LoVo (cell line): ENCODE measurements around the gene SUMF2.
"Not testable (repeated sequence)": the region's sequence is repeated elsewhere in the genome, so short reads cannot be mapped to it uniquely, and the experiment has no call there.

Experiments
- DNase-seq: peaks from one replicate; pipeline ENCODE4 v3.0.0-alpha.2; 2016; ENCODE audit warnings: low spot score

Gene SUMF2

GRCh38 chr7:56107954-56108258 is 43.8 kb downstream of the SUMF2 start:
- DNase-seq, result no peak

GRCh38 chr7:56110611-56111010 is 46.5 kb downstream of the SUMF2 start:
- no peak for DNase-seq

- not testable (repeated sequence) for DNase-seq
These were observed 48.2 kb downstream of the SUMF2 start for GRCh38 chr7:56112244-56112643.

- DNase-seq, result no peak
These were observed 51.9 kb downstream of the SUMF2 start, which contains the start of gene NUPR2 for GRCh38 chr7:56115852-56116538. Gene NUPR2, minus strand, starts transcription at chr7:56116417. Its CDS starts 103 bp downstream, at chr7:56116314.

- DNase-seq, result no peak
These were observed 57.4 kb downstream of the SUMF2 start for GRCh38 chr7:56121440-56121839.

- DNase-seq, result no peak
These were observed 60.9 kb downstream of the SUMF2 start for GRCh38 chr7:56124981-56125380.

- DNase-seq, result no peak
These were observed 61.7 kb downstream of the SUMF2 start for GRCh38 chr7:56125831-56126230.

GRCh38 chr7:56127241-56127975 is 63.3 kb downstream of the SUMF2 start:
- DNase-seq, result no peak
